H9 (cell line): ENCODE data around the gene HIPK4. TPM values are rescaled to one million over a fixed set of nuclear protein-coding genes. Genes with fewer than 3 reads are reported as not detected.

Experiments
- DNase-seq: peaks from one replicate; pipeline ENCODE4 v3.0.0-alpha.2; 2017
- H2AFZ ChIP-seq: one replicate; pipeline ENCODE4 v1.6.1; 2013; ENCODE audit warnings: mild to moderate bottlenecking, low read length, control low read depth, moderate library complexity
- H2AK5ac ChIP-seq: 2 replicates; pipeline ENCODE4 v1.6.1; 2013; ENCODE audit warnings: low read length, control low read depth, mixed read lengths; ENCODE audit not compliant: insufficient read length
- H2BK120ac ChIP-seq: one replicate; pipeline ENCODE4 v1.6.1; 2013; ENCODE audit warnings: low read depth, mild to moderate bottlenecking, low read length, control low read depth, inconsistent platforms; ENCODE audit not compliant: poor library complexity, severe bottlenecking
- H2BK12ac ChIP-seq: 2 replicates; pipeline ENCODE4 v1.6.1; 2013; ENCODE audit warnings: low read length, control low read depth, mixed read lengths, low read depth; ENCODE audit not compliant: insufficient read length
- H2BK15ac ChIP-seq: 2 replicates; pipeline ENCODE4 v1.6.1; 2013; ENCODE audit warnings: low read depth, low read length, control low read depth
- H2BK20ac ChIP-seq: one replicate; pipeline ENCODE4 v1.6.1; 2013; ENCODE audit warnings: low read depth, mild to moderate bottlenecking, low read length, control low read depth, inconsistent platforms; ENCODE audit not compliant: poor library complexity, severe bottlenecking
- H2BK5ac ChIP-seq: 2 replicates; pipeline ENCODE4 v1.6.1; 2013; ENCODE audit warnings: low read length, control low read depth, mixed read lengths; ENCODE audit not compliant: insufficient read length
- H3K14ac ChIP-seq: 2 replicates; pipeline ENCODE4 v1.6.1; 2013; ENCODE audit warnings: low read length, control low read depth; ENCODE audit not compliant: insufficient read depth
- H3K18ac ChIP-seq: 2 replicates; pipeline ENCODE4 v1.6.1; 2013; ENCODE audit warnings: low read depth, mild to moderate bottlenecking, mixed read lengths, low read length, control low read depth; ENCODE audit not compliant: insufficient read length
- H3K23ac ChIP-seq: 2 replicates; pipeline ENCODE4 v1.6.1; 2013; ENCODE audit warnings: low read length, control low read depth, mixed read lengths, low read depth; ENCODE audit not compliant: insufficient read length
- H3K23me2 ChIP-seq: 2 replicates; pipeline ENCODE4 v1.6.1; 2013; ENCODE audit warnings: low read depth, mild to moderate bottlenecking, mixed read lengths, low read length, control low read depth; ENCODE audit not compliant: insufficient read length, poor library complexity, severe bottlenecking
- H3K27ac ChIP-seq: 2 replicates; pipeline ENCODE4 v1.5.1; 2013; ENCODE audit warnings: low read length, control low read depth, mixed read lengths, low read depth; ENCODE audit not compliant: insufficient read length
- H3K27me3 ChIP-seq: 2 replicates; pipeline ENCODE4 v1.6.1; 2013; ENCODE audit warnings: low read length, control low read depth, inconsistent platforms; ENCODE audit not compliant: insufficient read depth
- H3K4ac ChIP-seq: 2 replicates; pipeline ENCODE4 v1.6.1; 2013; ENCODE audit warnings: low read depth, mild to moderate bottlenecking, control low read depth, inconsistent platforms, low read length, moderate library complexity
- H3K4me1 ChIP-seq: 2 replicates; pipeline ENCODE4 v1.6.1; 2013; ENCODE audit warnings: low read length, control low read depth, inconsistent platforms; ENCODE audit not compliant: insufficient read depth
- H3K4me2 ChIP-seq: 2 replicates; pipeline ENCODE4 v1.6.1; 2013; ENCODE audit warnings: low read length, control low read depth, mixed read lengths; ENCODE audit not compliant: insufficient read length, insufficient read depth
- H3K56ac ChIP-seq: 2 replicates; pipeline ENCODE4 v1.6.1; 2013; ENCODE audit warnings: low read depth, mild to moderate bottlenecking, mixed read lengths, low read length, control low read depth; ENCODE audit not compliant: insufficient read length
- H3K79me1 ChIP-seq: 2 replicates; pipeline ENCODE4 v1.6.1; 2013; ENCODE audit warnings: low read depth, mild to moderate bottlenecking, moderate library complexity, low read length, control low read depth, inconsistent platforms; ENCODE audit not compliant: insufficient read depth, poor library complexity, severe bottlenecking
- H3K79me2 ChIP-seq: 2 replicates; pipeline ENCODE4 v1.6.1; 2013; ENCODE audit warnings: low read length, control low read depth, inconsistent platforms; ENCODE audit not compliant: insufficient read depth
- H3K9ac ChIP-seq: 2 replicates; pipeline ENCODE4 v1.6.1; 2013; ENCODE audit warnings: low read length, control low read depth, mixed read lengths; ENCODE audit not compliant: insufficient read length; ENCODE audit errors: extremely low read depth
- H3K9me3 ChIP-seq: one replicate; pipeline ENCODE4 v1.6.1; 2013; ENCODE audit warnings: low read depth, low read length, inconsistent platforms; ENCODE audit not compliant: control insufficient read depth
- H3T11ph ChIP-seq: one replicate; pipeline ENCODE4 v1.6.1; 2013; ENCODE audit warnings: mild to moderate bottlenecking, low read length, control low read depth, inconsistent platforms
- H4K20me1 ChIP-seq: one replicate; pipeline ENCODE4 v1.6.1; 2013; ENCODE audit not compliant: control insufficient read depth, insufficient read length, insufficient read depth
- H4K5ac ChIP-seq: 2 replicates; pipeline ENCODE4 v1.6.1; 2013; ENCODE audit warnings: low read depth, mild to moderate bottlenecking, mixed read lengths, low read length, control low read depth; ENCODE audit not compliant: insufficient read length
- H4K8ac ChIP-seq: replicated peaks from 2 replicates; pipeline ENCODE4 v1.6.1; 2013; ENCODE audit warnings: low read length, control low read depth, mixed read lengths, low read depth; ENCODE audit not compliant: insufficient read length
- H4K91ac ChIP-seq: 2 replicates; pipeline ENCODE4 v1.6.1; 2013; ENCODE audit warnings: low read depth, mild to moderate bottlenecking, moderate library complexity, mixed read lengths, low read length, control low read depth; ENCODE audit not compliant: insufficient read length
- H3K27ac Mint-ChIP-seq, 3 experiments: 2 replicates in 2 of 3; 3 replicates in 1 of 3; pipeline ENCODE4 v1.8.0; 2020 to 2021; ENCODE audit warnings: mixed read lengths in 3 of 3, mild to moderate bottlenecking in 1 of 3, moderate library complexity in 1 of 3
- H3K27me3 Mint-ChIP-seq: 2 replicates; pipeline ENCODE4 v1.8.0; 2021; ENCODE audit warnings: low read depth, mild to moderate bottlenecking, moderate library complexity, mixed read lengths
- H3K36me3 Mint-ChIP-seq, 3 experiments: 2 replicates in 2 of 3; 3 replicates in 1 of 3; pipeline ENCODE4 v1.8.0; 2020 to 2021; ENCODE audit warnings: low read depth in 3 of 3, mixed read lengths in 3 of 3; ENCODE audit not compliant: insufficient read depth in 1 of 3
- H3K4me1 Mint-ChIP-seq, 2 experiments: 2 replicates each; pipeline ENCODE4 v1.8.0; 2020; ENCODE audit warnings: mixed read lengths in 2 of 2
- H3K4me3 Mint-ChIP-seq, 2 experiments: 2 replicates in 1 of 2; 3 replicates in 1 of 2; pipeline ENCODE4 v1.8.0; 2020 to 2021; ENCODE audit warnings: mild to moderate bottlenecking in 2 of 2, mixed read lengths in 2 of 2, moderate library complexity in 1 of 2
- H3K9me3 Mint-ChIP-seq, 2 experiments: 2 replicates in 1 of 2; 3 replicates in 1 of 2; pipeline ENCODE4 v1.8.0; 2020; ENCODE audit warnings: mild to moderate bottlenecking in 2 of 2, mixed read lengths in 2 of 2, moderate library complexity in 1 of 2
- WGBS: extraction: QIAGEN DNeasy Blood & Tissue Kit; methylation state at CpG from one replicate; pipeline ENCODE4 v1.1.7; 2013; ENCODE audit warnings: missing lambda C conversion rate, low lambda C conversion rate, mixed read lengths; ENCODE audit not compliant: insufficient read length; ENCODE audit errors: extremely low coverage; 5-methylcytosine and 5-hydroxymethylcytosine counted together
- total RNA-seq: library from RNA; stranded (reverse); gene quantifications from 2 replicates; pipeline ENCODE4 v1.2.1, GENCODE V29; 2021
- TF ChIP-seq, protein P1 (sequence below): fragments of 200-600 bp; sonication (generic); conservative IDR thresholded peaks from 3 replicates; pipeline ENCODE4 v1.8.0; 2021; ENCODE audit warnings: antibody characterized with exemption, mild to moderate bottlenecking

The HIPK4 gene
- total RNA-seq, 1 experiment from 2014 or later: 0.15 TPM

DNA sequence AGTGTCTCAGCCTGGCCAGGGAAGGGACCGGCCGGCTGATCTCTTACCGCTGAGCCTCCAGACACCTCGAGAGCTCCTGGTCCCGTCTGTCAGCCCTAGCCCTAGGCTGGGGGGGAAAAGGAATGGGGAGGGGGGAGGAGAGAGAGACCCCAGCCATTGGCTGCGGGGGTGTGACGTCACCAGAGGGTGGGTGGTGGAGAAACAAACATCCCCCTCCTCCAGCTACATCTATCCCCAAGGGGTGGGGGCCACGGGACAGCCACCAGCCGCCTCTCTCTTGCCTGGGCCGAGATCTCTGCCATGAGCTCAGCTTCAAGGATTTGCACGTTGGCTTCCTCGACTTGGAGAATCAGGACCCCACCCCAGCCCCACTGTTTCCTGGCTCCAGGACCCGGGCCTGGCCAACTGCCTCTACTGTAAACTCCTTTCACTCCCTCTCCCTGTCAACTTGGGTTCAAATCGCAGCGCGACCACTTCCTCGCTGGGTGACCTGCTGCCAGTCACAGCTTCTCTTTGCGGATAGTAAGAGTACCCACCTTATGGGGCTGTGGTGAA, 23.4 kb upstream of the HIPK4 start, which contains the start of gene PRX:
PRX (minus strand) TSS at position 88 of the 555 bp plus-strand sequence. CDS start 5,446 bp downstream, outside the sequence.
- H4K8ac ChIP-seq: no peak within 1 kb of the TSS
- Mint-ChIP-seq H3K9me3 (no peaks in the 10 kb centered on the region), H3K27me3 (peaks cover 5% of the 10 kb centered on the region), H3K27ac (peak within 1 kb of the TSS in 2 of 3 experiments; percentile 83 to 86; a peak in 5 of 7 replicates), H3K4me1 (peaks cover 26 to 53% of the 10 kb centered on the region in 2 experiments), H3K4me3 (peak within 1 kb of the TSS; percentile 36 to 74), H3K36me3 (no peaks in the 10 kb centered on the region)
- H3K4ac ChIP-seq: no peak within 1 kb of the TSS
- no peak within 1 kb of the TSS for H3K18ac ChIP-seq
- peaks cover 3% of the 10 kb centered on the region; the same call in 1 of the 2 replicates for H3K4me1 ChIP-seq
- H3K14ac ChIP-seq: peak within 1 kb of the TSS; percentile 39; the same call in 1 of the 2 replicates
- no peak within 1 kb of the TSS for H4K5ac ChIP-seq
- no peak within 1 kb of the TSS for H4K91ac ChIP-seq
- no peak within 1 kb of the TSS for H2BK120ac ChIP-seq
- H3K4me2 ChIP-seq: peak within 1 kb of the TSS; percentile 14
- no peaks in the 10 kb centered on the region for H3K79me2 ChIP-seq
- no peak within 1 kb of the TSS for H3K9ac ChIP-seq
- no peak within 1 kb of the TSS for H3K56ac ChIP-seq
- no peak within 1 kb of the TSS for H3K23ac ChIP-seq
- H3K9me3 ChIP-seq: no peaks in the 10 kb centered on the region
- H3K27ac ChIP-seq: no peak within 1 kb of the TSS
- no peak within 1 kb of the TSS for H2BK12ac ChIP-seq
- H2AFZ ChIP-seq: no peak within 1 kb of the TSS
- no CpG with 5 or more reads among the region's 18 CpGs for WGBS
- no peak within 1 kb of the TSS for H3T11ph ChIP-seq
- no peaks in the 10 kb centered on the region for H3K79me1 ChIP-seq
- H3K23me2 ChIP-seq: no peaks in the 10 kb centered on the region
- peak; percentile 90 for DNase-seq
- TF ChIP-seq, protein P1, sequence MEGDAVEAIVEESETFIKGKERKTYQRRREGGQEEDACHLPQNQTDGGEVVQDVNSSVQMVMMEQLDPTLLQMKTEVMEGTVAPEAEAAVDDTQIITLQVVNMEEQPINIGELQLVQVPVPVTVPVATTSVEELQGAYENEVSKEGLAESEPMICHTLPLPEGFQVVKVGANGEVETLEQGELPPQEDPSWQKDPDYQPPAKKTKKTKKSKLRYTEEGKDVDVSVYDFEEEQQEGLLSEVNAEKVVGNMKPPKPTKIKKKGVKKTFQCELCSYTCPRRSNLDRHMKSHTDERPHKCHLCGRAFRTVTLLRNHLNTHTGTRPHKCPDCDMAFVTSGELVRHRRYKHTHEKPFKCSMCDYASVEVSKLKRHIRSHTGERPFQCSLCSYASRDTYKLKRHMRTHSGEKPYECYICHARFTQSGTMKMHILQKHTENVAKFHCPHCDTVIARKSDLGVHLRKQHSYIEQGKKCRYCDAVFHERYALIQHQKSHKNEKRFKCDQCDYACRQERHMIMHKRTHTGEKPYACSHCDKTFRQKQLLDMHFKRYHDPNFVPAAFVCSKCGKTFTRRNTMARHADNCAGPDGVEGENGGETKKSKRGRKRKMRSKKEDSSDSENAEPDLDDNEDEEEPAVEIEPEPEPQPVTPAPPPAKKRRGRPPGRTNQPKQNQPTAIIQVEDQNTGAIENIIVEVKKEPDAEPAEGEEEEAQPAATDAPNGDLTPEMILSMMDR: no peak
- H2BK20ac ChIP-seq: no peak within 1 kb of the TSS
- no peaks in the 10 kb centered on the region for H3K27me3 ChIP-seq
- H4K20me1 ChIP-seq: no peaks in the 10 kb centered on the region
- H2BK5ac ChIP-seq: no peak within 1 kb of the TSS
- no peak within 1 kb of the TSS for H2AK5ac ChIP-seq
- peak within 1 kb of the TSS; percentile 13; the same call in 1 of the 2 replicates for H2BK15ac ChIP-seq
